ENCODE data around the gene PCSK4. TPM values are rescaled to one million over a fixed set of nuclear protein-coding genes. Genes with fewer than 3 reads are reported as not detected.
A peak's percentile ranks its signal among the peaks of the same experiment; 100 is the strongest.

PCSK4 gene
- total and polyA plus RNA-seq, 2 donors from 2014 or later, result 5.3 to 5.5 TPM

DNA sequence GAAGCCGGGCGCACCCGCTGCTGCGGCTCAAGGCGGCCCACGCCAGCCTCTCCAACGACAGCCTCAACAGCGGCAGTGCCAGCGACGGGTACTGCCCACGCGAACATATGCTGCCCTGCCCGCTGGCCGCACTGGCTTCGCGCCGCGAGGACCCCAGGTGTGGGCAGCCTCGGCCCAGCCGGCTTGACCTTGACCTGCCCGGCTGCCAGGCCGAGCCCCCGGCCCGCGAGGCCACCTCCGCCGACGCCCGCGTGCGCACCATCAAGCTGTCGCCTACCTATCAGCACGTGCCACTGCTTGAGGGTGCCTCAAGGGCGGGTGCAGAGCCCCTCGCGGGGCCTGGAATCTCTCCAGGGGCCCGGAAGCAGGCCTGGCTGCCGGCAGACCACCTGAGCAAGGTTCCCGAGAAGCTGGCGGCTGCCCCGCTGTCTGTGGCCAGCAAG lies 24.1 kb downstream of the PCSK4 start:
- Histone ChIP-seq H3K4me1 (ENCODE audit: control insufficient read depth in 2 of 3, insufficient read depth in 2 of 3, low read depth in 1 of 3, low read length in 3 of 3) (peaks cover 0 to 21% (median 3%) of the 10 kb centered on the region in 3 donors), H3K4me3 (ENCODE audit: low read length in 3 of 3) (no peak overlapping the region), H3K27me3 (ENCODE audit: control insufficient read depth, insufficient read depth, low read length) (peaks cover 12% of the 10 kb centered on the region), H3K27ac (ENCODE audit: low read depth in 2 of 2, low read length in 2 of 2) (no peak overlapping the region), H3K9me3 (ENCODE audit: control insufficient read depth in 2 of 3, insufficient read depth in 1 of 3, low read length in 3 of 3) (no peaks in the 10 kb centered on the region), H3K36me3 (ENCODE audit: control insufficient read depth in 2 of 3, insufficient read depth in 3 of 3, low read length in 3 of 3) (no peaks in the 10 kb centered on the region), H3K9ac (ENCODE audit: low read length in 3 of 3) (no peak overlapping the region)
- DNase-seq (peak in 2 of 5 donors; percentile 52 to 73), FAIRE-seq (no peak)
- TF ChIP-seq, protein P1, sequence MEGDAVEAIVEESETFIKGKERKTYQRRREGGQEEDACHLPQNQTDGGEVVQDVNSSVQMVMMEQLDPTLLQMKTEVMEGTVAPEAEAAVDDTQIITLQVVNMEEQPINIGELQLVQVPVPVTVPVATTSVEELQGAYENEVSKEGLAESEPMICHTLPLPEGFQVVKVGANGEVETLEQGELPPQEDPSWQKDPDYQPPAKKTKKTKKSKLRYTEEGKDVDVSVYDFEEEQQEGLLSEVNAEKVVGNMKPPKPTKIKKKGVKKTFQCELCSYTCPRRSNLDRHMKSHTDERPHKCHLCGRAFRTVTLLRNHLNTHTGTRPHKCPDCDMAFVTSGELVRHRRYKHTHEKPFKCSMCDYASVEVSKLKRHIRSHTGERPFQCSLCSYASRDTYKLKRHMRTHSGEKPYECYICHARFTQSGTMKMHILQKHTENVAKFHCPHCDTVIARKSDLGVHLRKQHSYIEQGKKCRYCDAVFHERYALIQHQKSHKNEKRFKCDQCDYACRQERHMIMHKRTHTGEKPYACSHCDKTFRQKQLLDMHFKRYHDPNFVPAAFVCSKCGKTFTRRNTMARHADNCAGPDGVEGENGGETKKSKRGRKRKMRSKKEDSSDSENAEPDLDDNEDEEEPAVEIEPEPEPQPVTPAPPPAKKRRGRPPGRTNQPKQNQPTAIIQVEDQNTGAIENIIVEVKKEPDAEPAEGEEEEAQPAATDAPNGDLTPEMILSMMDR (IDR thresholded peaks at IDR 0.05; ENCODE audit: borderline replicate concordance, extremely low read depth, insufficient read depth), result no peak
- intact Hi-C loops (cut with DNase I), result no loop called here

DNA sequence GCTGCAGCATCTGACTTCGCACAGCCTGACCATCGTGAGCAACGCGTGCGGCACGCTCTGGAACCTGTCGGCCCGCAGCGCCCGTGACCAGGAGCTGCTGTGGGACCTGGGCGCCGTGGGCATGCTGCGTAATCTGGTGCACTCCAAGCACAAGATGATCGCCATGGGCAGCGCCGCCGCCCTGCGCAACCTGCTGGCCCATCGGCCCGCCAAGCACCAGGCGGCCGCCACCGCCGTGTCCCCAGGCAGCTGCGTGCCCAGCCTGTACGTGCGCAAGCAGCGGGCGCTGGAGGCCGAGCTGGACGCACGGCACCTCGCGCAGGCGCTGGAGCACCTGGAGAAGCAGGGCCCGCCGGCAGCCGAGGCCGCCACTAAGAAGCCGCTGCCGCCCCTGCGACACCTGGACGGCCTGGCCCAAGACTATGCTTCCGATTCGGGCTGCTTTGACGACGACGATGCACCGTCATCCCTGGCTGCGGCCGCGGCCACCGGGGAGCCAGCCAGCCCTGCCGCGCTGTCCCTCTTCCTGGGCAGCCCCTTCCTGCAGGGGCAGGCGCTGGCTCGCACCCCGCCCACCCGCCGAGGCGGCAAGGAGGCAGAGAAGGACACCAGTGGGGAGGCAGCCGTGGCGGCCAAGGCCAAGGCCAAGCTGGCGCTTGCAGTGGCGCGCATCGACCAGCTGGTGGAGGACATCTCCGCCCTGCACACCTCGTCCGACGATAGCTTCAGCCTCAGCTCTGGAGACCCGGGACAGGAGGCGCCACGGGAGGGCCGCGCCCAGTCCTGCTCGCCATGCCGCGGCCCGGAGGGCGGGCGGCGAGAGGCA lies 24.7 kb downstream of the PCSK4 start:
- Histone ChIP-seq H3K27ac (ENCODE audit: low read depth in 2 of 2, low read length in 2 of 2) (no peak overlapping the region), H3K4me3 (ENCODE audit: low read length in 3 of 3) (no peak overlapping the region), H3K4me1 (ENCODE audit: control insufficient read depth in 2 of 3, insufficient read depth in 2 of 3, low read depth in 1 of 3, low read length in 3 of 3) (peaks cover 0 to 17% (median 0%) of the 10 kb centered on the region in 3 donors), H3K36me3 (ENCODE audit: control insufficient read depth in 2 of 3, insufficient read depth in 3 of 3, low read length in 3 of 3) (no peaks in the 10 kb centered on the region), H3K9me3 (ENCODE audit: control insufficient read depth in 2 of 3, insufficient read depth in 1 of 3, low read length in 3 of 3) (no peaks in the 10 kb centered on the region), H3K9ac (ENCODE audit: low read length in 3 of 3) (no peak overlapping the region), H3K27me3 (ENCODE audit: control insufficient read depth, insufficient read depth, low read length) (peaks cover 12% of the 10 kb centered on the region)
- FAIRE-seq (no peak), DNase-seq (peak in 4 of 5 donors; percentile 69 to 84 (median 76))
- intact Hi-C loops (cut with DNase I), result no loop called here
- TF ChIP-seq, protein P1 (IDR thresholded peaks at IDR 0.05; ENCODE audit: borderline replicate concordance, extremely low read depth, insufficient read depth), result peak; percentile 45

DNA sequence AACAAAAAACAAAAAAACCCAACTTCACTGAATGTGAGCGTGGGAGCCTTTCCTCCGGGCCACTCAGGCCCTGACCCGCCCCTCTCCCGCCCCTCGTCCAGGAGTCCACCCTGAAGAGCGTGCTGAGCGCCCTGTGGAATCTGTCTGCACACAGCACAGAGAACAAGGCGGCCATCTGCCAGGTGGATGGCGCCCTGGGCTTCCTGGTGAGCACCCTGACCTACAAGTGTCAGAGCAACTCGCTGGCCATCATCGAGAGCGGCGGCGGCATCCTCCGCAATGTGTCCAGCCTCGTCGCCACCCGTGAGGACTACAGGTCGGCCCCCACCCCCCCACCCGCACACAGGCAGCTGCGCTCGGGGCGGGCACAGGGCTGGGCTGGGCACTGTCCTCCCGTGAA lies 28.3 kb downstream of the PCSK4 start:
- DNase-seq, result no peak
- TF ChIP-seq, protein P1 (IDR thresholded peaks at IDR 0.05; ENCODE audit: borderline replicate concordance, extremely low read depth, insufficient read depth), result no peak
- Histone ChIP-seq H3K36me3 (ENCODE audit: control insufficient read depth in 2 of 3, insufficient read depth in 3 of 3, low read length in 3 of 3) (no peaks in the 10 kb centered on the region), H3K9me3 (ENCODE audit: control insufficient read depth in 2 of 3, insufficient read depth in 1 of 3, low read length in 3 of 3) (no peaks in the 10 kb centered on the region), H3K4me1 (ENCODE audit: control insufficient read depth in 2 of 3, insufficient read depth in 2 of 3, low read depth in 1 of 3, low read length in 3 of 3) (peaks cover 0 to 2% (median 0%) of the 10 kb centered on the region in 3 donors), H3K9ac (ENCODE audit: low read length in 3 of 3) (no peak overlapping the region), H3K4me3 (ENCODE audit: low read length in 3 of 3) (no peak overlapping the region), H3K27me3 (ENCODE audit: control insufficient read depth, insufficient read depth, low read length) (peaks cover 13% of the 10 kb centered on the region), H3K27ac (ENCODE audit: low read depth in 2 of 2, low read length in 2 of 2) (no peak overlapping the region)
- intact Hi-C loops (cut with DNase I), result no loop called here
- FAIRE-seq, result no peak
